Measurements from ENCODE around the gene ACKR2.
"Not testable (repeated sequence)": the region's sequence is repeated elsewhere in the genome, so short reads cannot be mapped to it uniquely, and the experiment has no call there.

ACKR2 gene

DNA sequence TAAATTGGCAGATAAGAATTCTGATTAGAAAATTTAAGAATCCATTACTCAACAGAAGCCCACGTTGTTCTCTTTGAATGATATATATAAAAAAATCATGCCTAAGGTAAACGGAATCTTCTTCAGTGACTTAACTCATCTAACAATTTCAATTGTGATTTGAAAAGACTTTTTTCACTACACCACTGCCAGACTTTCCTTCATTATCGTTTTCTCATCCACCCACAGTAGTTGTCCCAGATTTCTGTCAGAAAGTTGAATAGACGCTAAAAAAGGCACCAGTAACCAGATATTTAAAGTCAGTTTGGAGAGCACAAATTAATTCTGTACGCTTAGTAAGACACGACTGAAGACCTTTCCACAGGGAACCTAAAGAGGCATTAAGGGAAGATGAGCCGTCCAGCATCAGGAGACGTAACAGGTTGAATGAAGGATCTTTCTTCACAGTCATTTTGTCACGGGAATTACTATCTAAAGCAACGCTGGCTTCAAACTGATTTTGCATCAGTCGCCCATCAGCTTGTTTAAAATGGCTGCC is 6.3 kb upstream of the ACKR2 start:
- DNase-seq: no peak

DNA sequence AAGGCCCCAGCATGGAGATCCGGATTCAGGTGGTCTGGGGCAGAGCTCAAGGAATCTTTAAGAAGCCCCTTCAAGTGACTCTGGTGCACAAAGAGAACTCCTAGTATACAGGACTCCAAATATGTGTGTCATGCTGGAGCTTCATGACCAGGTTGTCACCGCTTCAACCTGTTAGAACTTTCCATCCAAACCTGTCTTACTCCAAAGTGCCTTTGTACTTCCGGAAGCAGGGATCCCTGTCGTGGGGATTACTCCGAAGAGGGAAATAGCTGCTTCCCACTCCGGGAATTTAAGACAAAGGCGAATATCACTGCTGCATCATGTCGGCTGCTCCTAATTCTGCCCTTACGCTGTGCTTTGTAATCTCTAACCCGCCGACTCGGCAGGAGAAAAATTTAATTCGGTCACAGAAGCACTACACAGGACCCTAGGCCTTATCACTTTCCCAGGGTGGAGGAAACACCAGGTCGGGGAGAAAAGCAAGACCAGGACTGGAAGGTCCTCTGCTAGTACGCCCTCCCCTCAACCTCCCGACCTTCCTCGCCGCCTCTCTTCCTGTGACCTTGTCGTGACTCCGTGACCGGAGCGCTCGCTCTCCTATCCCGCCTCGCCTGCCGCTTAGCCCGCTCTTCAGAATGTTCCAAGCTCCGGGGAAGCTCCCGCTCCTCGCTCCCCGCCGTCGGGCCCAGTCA is 5.7 kb upstream of the ACKR2 start:
- no peak for DNase-seq

- peak; percentile 87 for DNase-seq
Measured at GRCh38 chr3:42804106-42804830, 5.0 kb upstream of the ACKR2 start, which contains the start of gene HIGD1A. Gene HIGD1A (minus strand): TSS chr3:42804490. CDS start chr3:42794253, 10,237 bp downstream.

DNA sequence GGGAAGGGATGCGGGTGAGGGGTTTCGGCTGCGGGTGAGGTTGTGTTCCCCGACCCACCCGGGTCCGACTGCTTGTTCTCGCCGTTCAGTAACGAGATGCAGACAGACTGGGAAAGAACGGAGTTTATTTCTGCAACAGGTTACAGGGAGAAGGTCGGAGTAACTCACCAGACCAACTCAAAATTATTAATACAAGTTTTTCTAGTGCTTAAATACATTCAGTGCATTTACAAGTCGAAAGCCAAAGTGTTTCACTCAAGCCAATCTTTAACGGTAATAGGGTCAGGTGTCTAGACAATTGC is 4.5 kb upstream of the ACKR2 start:
- no peak for DNase-seq

- no peak for DNase-seq
Measured at GRCh38 chr3:42805141-42805821, 4.0 kb upstream of the ACKR2 start.

- DNase-seq: no peak
Measured at GRCh38 chr3:42807929-42808328, 1.3 kb upstream of the ACKR2 start.

DNA sequence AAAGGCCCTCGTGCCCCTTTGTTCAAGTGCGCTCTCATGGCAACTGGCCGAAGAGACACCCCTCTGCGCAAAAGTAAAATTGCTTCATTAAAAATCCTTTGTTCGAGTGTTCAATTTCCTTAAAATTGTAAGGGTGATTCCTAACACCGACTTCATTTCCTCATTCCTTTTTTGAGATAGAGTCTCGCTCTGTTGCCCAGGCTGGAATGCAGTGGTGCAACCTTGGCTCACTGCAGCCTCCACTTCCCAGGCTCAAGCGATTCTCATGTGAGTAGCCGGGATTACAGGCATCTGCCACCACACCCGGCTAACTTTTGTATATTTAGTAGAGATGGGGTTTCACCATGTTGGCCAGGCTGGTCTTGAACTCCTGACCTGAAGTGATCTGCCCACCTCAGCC is 1.5 kb downstream of the ACKR2 start:
- DNase-seq: not testable (repeated sequence)

GRCh38 chr3:42811118-42811883 is 2.1 kb downstream of the ACKR2 start:
- not testable (repeated sequence) for DNase-seq

DNA sequence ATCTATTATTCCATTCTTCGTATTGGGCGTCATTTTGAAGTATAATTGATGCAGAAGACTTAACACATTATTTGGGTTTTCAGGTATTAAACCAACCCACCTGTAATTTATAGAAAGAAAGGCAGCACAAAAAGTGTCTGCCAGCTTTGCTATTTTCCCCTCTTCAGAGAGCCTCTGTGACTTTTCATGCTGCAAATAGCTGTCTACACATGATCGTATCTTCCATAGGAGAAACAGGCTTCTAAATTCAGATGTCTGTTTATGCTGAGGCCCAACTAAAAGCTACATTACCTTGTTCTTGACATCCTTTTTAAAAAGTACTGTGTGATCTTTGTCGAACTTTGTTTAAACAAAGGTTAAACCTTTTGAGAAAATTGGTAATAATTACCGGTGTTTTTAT is 5.0 kb downstream of the ACKR2 start:
- no peak for DNase-seq

DNA sequence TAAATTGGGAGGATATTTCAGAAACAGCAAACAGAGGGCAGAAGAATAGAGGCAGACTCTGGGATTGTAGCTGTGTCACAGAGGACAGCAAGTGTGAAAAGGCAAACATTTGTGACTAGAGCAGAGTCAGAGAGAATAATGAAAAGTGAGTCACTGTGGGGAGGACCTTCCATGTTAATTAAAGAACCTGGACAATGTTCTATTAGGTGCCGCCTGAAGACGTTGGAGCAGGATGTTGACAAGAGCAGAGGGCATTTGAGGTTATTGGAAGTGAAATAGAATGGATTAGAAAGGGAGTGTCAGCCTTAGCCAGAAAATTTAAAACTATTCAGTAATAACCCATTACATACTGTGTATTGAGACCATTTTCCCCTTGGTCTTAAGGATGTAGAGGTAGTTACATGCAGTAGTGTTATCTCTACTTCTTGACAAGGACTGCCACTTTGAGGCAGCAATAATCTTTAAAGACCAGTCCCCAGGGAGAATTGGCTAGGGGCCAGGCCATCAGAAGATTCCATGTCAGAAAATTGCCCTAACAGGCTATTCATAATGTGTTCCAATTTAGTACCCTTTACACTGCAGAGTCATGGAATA is 5.8 kb downstream of the ACKR2 start:
- no peak for DNase-seq

- DNase-seq: no peak
Measured at GRCh38 chr3:42815826-42816225, 6.6 kb downstream of the ACKR2 start.

GRCh38 chr3:42819351-42819965 is 10.2 kb downstream of the ACKR2 start:
- DNase-seq: no peak

GRCh38 chr3:42820746-42821051 is 11.5 kb downstream of the ACKR2 start:
- DNase-seq: no peak

GRCh38 chr3:42822828-42823227 is 13.6 kb downstream of the ACKR2 start:
- no peak for DNase-seq

DNA sequence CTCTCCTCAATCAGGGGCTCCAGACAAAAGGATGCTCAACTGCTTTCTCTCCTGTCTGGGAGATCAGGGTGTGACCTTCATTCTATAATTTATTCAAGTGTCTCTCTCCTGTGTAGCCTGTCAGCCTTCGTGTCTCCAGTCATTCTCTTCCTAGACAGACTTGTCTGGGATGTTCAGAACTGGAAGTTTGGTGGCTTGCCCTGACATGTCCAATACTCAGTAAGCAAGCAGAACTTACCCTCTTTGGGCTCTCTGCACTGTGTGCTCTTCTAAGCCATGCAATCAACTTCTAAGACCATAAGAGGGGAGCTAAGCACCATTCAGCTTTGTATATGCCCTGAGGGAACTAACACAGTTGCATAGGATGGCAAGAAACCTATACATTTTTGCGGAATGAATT is 14.1 kb downstream of the ACKR2 start:
- DNase-seq: peak; percentile 52

- no peak for DNase-seq
Measured at GRCh38 chr3:42826141-42826540, 16.9 kb downstream of the ACKR2 start.

GRCh38 chr3:42827023-42827422 is 17.8 kb downstream of the ACKR2 start:
- no peak for DNase-seq

- DNase-seq: no peak
Measured at GRCh38 chr3:42827654-42828053, 18.4 kb downstream of the ACKR2 start.

DNA sequence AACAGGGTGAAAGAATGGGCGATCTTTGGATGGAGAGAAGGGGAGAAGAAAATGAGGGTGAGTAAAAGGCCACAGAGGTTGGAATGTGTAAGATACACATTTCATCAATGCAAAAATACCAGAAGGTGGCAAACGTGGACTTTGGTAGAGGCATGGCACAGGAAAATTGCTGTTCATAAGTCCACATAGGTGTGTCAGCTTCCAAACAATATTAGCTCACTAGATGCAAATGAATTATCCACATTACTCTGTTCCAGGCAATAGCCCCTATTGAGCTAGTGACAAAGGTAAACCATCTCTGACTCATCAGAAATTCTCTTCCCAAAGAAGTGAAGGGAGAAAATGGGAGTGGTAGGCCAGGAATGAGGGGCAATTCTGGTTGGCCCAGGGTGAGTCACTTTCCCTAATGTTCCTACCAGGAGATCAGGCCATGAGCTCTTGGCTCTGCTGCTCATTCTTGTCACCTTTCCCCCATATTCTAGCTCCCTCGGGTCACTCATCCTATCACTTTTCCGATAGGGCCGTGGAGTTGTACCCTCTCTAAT is 19.9 kb downstream of the ACKR2 start:
- no peak for DNase-seq

DNA sequence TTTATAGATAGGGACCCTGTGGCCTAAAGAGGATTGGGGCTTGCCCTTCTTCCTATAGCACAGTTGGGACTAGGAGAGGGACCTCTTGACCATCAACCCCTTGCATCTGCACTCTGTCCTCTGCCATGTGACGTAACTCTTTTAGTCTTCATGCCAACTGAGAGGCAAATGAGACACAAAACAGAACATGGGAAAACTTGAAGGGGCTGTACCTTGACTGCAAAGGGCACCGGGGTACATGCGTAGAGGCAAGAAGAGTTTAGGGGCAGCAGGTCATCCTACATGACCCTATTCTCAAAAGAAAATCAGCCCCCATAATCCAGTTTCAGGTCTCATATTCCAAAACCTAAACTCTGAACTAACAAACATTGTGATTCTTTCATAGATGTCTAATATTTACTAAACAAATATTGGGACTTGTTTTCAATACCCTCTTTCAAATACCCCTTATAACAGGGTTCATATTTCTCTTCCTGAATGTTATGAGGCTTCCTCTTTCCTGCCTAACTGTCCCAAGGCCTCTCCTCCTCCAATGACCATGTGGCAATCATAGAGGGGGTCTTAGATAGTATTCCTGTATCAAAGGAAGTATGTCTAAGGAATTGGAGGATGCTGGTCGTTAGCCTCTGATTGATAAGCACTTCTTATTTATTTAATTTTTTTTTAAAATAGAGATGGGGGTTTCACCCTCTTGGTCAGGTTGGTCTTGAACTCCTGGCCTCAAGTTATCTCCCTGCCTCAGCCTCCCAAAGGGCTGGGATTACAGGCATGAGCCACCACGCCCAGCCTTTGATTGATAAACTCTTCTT is 20.6 kb downstream of the ACKR2 start:
- DNase-seq: no peak

Measured in NCI-H1105 (cell line).